ENCODE results near the gene ADAT2.

ADAT2 gene

DNA sequence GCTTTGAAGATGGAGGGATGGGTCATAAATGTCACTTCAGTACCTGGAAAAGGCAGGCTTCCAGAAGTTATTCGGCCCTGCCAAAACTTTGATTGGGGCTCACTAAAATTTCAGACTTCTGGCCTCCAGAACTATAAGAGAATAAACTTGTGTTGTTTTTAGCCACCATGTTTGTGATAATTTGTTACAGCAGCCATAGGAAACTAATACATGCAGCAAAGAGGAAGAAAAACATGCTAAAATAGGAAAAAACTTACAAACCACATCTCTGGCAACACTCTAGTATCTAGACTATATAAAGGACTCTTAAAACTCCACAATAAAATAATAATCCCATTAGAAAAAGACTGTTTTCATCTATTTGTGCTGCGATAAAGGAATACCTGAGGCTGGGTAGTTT is 9.5 kb downstream of the ADAT2 start:
- DNase-seq: no peak

DNA sequence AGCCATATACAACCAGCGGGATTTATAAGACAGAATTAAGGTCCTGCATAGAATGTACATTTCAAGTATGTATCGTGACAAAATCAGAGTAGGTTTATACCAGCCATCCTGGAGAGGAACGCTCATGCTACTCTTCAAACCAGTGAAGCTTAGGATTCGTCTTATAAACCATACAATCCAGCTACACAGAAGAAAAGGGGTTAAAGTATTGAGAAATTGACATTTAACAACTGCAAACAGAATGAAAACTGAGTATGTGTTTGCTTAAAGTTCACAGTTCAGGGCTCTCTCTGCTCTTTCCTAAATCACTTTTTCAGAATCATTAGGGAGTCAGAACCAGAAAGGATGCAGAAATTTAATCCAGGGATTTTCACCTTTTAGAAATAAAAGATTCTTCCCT is 17.9 kb downstream of the ADAT2 start:
- DNase-seq: no peak

DNA sequence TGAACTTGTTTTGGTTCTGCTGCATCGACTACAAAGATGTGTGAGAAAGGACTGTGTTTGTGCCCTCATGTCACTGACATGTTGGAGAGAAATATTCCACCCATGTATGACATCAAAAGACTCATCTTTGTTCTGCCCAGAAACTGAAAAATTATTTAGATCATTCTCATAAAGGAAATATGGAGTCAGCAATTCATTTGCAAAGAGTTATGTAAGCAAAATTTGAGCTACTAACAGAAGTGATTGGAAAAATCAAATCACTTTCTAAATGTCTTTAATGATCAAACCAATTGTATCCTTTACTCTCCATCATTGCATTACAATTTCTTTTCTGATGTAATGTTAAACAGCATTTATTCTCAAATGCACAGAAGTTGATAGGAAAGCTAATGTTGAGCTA is 19.3 kb downstream of the ADAT2 start:
- no peak for DNase-seq

DNA sequence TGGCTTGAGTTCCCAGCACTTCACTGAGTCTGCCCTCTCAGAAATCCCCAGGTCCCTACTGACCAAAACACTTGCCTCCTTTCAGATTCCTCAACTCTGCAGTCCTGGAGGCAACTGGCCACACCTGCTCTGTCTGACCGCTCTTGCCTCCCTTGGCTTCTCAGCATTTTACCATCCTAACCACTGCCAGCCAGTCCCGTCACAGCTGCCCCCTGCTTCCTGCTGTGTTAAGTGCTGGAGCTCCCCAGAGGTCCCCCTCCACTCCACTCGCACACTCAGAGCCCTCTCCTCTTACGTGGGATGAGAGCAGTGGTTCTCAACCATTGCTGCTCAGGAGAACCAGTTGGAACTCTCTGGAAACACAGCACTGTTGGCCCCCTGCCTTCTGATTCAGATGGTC is 20.5 kb downstream of the ADAT2 start:
- no peak for DNase-seq

DNA sequence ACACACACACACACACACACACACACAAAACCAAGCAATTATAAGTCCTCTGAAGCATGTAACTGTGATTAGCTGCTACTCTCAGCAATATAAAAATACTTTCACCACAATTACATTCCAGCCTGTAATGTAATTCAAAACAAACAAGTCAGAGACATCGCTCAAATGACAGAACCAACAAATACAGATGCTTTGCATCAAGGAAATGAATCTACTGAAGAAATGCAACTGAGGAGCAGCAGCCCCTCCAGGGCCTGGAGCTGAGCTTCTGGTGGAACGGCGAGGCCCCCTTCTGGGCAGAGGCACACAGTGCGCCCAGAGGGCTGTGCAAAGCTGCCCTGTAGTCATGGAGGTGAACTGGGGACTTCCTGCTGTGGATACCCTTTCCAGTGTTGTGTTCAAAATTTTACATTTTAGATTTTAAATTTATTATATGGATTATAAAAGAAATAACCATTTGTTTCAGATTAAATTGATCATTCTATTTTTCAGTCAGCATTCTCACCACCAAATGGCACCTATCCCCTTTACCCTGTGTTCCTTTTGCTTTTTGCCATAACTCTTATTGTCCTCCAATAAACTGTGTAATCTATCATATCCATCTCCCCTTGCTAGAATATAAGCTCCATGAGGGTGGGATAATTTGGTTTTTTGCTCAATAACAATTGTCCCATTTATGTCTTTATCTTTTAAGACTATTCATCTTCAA is 23.2 kb downstream of the ADAT2 start:
- DNase-seq: peak; percentile 23 to 74

DNA sequence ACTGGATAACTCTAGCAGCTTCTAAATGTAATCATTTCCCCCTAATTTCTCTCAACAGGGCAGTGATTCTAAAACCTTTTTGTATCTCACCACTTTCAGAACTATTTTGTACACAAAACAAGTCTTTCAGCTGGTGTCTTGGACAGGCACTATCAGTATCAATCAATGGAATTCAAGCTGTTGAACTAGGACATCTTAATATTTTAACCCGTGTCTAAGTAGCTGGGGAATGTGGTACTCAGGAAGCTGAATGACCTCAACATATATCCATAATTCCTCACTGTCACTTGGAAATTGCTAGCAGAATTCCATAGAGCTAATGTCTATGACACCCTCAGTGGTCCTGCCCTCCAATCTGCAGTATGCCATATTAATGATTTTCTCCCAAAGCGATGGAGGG is 24.5 kb downstream of the ADAT2 start:
- no peak for DNase-seq

DNA sequence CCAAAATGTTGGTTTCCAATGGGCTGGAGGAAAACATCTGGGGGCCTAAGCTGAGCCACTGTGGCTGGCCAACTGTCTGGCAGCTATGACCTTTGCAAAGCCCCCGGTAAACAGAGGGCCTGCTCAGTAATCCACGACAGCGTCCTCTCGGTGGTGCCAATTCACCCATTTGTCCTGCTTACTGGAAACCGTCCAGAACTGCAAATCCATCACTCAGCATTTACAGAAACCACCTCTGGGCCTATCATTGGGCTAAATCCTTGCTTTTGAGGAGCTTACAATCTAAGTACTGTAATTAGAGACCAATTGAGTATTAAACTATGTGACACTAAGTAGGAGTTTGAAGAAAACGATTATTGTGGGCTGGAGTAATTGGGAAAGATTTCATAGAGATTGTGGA is 31.0 kb downstream of the ADAT2 start:
- peak; percentile 9 to 35 for DNase-seq

DNA sequence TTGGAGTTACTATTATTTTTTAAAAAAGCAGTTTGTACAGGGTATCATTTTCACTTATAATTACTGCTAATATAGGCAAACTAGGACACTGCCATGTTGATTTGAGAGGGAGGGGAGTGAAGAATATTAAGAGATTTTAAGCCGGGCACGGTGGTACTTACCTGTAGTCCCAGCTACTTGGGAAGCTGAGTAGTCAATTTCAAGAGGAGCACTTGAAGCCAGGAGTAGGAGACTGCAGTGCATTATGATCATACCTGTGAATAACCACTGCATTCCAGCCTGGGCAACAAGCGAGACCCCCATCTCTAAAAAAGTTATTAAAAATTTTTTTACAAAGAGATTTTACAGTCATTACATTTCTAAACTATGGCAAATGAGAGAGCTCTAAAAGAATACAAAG is 35.7 kb downstream of the ADAT2 start:
- DNase-seq: no peak

DNA sequence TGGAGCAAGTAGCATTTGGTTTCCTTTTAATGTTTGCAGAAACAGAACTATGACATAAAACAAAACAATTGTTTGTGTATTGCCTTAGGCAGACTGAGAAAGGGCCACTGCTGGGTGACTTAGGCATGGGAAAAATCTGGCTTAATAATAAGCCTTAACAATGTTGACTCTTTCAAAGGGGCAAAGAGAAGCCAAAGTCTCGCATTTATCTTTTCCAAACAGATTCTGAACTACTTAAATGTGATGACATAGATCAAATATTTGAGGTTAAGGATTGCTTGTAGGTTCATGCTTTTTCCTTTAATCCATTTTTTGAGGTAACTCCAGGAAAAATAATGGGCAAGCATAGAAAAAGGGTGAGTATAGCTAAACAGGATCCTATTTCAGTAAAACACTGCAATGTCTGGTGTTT is 39.6 kb downstream of the ADAT2 start:
- DNase-seq: no peak

DNA sequence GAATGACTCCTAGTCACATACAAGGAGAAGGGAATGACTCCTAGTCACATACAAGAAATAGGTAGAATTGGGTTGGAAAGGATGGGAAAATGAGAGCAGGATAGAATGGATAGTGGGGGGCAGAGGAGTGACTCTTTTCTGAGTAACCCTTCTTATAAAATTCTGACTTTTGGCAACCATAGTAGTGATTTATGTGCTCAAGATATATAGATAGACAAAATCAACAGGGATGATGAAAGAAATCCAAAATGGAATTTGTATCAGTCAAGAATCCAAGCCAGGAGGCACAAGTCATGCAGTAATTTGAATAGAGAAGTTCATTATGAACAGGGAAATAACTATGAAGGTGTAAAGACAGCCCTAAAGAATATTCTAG is 41.7 kb downstream of the ADAT2 start:
- no peak for DNase-seq

DNA sequence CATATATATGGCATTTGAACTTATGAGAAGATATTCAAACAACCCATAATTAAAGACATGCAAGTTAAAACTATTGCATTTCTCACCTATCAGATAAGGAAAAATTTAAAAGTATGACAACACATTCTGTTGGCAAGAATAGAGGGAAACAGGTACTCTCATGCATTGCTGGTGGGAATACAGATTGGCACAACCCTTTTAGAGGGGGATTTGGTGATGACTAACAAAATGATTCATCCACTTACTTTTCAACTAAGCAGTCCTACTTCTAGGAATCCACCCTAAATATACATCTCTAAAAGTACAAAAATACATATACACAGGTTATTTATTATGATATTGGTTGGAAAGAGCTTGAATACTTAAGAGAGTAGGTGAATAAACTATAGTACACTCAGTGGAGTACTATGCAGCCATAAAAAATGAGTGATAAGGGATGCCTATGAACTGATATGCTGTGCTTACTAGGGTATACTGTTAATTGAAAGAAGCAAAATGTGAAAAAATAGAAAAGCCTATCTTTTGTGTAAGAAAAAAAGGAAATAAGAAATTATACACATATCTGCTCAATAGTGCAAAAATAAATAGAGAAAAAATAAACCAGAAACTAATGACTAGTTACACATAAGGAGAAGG is 42.2 kb downstream of the ADAT2 start:
- no peak for DNase-seq

DNA sequence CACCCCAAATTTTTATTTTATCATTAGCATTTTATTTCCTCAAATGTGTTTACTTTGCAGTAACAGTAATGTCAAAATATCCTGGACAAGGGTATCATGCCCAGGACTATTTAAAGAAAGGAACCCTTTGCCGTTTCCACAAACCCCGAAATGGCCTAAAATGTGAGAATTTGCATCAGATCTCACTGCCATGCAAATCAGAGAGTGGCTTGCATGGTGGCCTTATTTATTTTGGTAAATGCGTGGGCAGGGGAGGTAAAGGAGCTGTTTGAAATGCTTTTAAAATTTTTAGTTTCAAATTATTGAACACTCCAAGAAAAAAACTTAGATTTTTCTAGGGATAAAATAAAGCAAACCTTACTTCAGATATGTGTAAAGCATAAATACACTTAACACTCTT is 43.8 kb downstream of the ADAT2 start:
- no peak for DNase-seq

DNA sequence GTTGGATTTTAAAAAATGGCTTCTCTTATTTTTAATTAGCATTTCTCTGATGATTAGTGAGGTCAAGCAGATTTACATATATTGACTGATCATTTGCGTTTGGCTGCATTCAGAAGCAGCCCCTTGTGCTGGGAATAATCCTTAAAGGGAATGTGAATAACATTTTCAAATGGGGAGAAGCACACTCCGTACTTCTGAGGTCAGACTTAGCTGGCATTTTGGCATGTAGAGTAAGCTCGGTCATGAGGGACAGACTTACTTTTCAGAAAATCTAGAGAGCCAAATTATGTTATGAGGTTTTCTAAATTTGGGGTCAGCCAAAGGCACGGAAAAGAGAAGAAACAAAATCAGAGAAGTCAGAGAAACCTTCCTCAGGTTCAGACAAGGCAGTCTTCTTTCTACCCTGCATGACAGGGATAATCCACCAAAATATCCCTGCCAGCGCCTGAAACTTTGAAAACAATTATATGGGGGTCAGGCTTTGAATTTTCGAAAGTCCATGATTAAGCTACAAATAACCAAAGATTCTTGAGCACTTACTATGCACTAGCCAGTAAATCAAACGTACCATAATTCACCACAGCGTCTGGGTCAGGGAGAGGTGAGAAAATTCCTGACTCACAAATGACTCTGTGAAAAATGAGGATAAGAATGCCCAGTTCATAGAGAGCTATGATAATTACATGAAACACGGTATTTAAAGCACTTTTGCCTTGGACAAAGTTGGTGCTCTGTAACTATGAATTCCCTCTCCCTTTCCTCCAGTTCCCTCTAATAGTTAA is 44.9 kb downstream of the ADAT2 start:
- no peak for DNase-seq

DNA sequence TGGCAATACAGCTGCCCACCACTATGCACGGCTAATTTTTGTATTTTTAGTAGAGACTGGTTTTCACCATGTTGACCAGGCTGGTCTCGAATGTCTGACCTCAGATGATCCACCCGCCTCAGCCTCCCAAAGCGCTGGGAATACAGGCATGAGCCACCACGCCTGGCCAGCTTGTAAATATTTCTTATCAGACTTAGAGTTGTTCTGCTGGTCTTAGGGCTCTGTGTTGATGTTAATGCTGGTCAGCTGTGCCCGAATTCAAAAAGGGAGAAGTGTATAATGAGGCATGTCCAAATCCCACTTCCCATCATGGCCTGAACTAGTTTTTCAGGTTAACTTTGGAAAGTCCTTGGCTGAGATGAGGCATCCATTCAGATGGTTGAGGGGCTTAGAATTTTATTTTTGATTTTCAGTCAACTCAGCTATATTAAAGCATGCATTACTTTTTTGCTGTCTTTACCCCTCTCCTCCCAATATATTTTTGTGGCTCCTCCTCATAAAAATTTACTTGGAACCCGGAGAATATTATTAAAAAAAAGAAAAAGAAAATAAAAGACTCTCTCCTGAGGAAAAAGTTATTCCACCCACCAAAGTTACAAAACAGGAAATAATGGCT is 47.7 kb downstream of the ADAT2 start:
- no peak for DNase-seq

DNA sequence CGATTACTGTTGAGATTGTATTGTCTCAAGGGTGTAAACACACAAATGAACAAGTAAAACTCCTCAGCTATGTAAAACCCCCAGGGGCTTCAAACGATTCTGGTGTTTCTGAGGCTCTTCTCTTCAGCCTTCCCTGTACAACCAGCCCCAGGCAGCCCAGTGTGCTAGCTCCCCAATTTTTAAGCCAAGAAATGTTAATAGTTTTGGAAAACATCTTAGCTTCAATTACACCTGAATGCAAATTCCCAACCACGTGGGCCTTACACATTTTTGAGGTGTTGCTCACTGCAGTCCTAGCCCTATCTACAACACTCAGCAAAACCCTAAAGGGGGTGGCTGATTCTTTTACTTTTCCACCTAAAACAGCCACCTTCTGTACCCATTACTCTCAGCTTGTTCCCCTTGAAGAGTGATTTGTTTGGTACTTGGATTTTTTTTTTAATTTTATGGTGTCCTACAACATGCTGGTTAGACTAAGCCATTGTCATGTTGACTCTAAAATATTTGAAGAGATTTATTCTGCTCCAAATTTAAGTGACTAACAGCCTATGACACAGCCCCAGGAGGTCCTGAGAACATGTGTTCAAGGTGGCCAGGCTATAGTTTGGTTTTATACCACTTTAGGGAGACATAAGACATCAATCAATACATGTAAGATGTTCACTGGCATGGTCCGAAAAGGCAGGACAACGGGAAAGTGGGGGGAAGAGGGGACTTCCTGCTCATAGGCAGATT is 48.7 kb downstream of the ADAT2 start:
- no peak for DNase-seq

DNA sequence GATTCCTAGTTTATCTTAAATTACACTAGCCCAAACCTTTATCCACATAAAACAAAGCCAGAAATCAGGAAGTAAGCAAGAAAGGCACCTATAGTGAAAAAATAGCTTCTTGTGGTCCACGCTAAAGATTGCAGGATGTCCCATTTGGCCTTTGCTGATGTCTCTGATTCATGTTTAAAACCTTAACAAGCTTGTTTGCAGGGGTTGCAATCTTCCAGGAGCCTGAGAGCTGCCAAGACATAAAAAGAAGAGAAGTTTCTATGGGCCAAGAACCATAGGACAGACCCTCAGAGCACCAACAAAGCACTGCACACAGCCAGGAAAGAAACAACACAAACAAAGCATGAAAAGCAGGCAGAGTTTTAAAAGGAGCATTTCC is 49.4 kb downstream of the ADAT2 start:
- DNase-seq: no peak

DNA sequence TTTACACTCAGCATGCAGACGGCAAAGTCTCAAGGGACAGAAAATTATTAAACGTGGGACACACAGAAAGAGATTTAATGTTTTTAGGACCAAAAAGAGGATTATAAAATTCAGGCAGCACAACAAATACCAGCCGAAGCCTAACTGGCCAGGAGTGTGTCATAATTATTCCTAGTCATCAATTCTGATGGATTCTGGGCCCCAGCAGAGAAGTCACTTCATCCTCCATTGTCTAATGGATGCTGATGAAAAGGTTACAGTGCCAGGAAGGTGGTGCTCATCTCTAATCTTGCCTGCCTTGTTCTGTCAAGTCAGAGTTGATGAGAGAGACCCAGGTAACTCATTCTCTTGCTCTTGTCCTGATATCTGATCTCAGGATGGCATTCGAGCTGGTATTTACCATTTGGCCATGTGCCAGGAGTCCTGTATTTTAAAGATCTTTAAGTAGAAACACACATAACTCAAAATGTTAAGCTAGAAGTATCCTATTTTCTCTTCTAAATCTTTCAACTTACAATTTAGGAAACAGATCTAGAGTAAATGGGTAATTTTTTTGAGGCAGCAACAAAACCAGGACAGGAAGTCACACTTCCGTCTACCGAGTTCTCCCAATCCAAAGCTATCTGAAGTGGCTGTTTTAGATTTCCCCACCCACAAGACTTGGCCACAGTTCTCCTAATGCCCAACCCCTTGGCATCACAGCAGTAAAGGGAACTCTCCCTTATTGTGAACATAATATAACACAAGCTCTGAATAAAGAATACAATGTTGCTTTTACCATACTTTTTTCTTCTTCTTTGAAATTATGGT is 50.0 kb downstream of the ADAT2 start:
- DNase-seq: no peak

DNA sequence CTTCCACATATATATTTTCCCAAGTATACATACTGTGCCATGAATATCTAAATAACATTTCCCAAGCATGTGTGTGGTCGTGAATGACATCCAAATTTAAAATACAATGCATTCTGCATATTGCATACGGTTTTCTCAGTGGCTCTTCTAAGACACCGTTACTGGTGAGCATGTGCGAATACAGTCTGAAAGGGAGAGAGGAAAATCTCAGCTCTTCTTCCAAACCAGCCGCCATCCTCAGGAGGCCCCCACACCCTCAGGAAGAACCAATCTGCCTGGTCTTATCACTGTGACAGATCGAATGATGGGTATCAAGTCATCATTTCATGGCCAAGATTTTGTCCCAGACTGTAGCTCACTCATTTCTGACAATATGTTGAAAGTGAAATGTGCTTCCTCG is 50.7 kb downstream of the ADAT2 start:
- no peak for DNase-seq

DNA sequence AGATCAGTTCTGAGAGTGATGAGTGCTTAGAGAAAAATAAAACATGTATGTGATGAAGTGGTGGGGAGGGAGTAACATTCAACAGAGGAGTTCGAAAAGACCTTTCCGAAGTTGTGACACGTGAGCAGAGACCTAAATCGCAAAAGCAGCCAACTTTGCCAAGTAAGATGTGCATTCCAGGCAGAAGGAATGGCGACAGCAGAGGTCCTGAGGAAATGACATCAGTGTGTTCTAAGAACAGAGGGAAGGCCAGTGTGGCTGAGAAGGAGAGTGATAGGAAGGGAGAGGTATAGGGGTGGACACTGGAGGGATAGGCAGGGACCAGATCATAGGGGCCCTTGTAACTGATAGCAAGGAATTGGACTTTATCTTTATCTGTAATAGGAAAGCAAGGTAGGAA is 51.3 kb downstream of the ADAT2 start:
- no peak for DNase-seq

DNA sequence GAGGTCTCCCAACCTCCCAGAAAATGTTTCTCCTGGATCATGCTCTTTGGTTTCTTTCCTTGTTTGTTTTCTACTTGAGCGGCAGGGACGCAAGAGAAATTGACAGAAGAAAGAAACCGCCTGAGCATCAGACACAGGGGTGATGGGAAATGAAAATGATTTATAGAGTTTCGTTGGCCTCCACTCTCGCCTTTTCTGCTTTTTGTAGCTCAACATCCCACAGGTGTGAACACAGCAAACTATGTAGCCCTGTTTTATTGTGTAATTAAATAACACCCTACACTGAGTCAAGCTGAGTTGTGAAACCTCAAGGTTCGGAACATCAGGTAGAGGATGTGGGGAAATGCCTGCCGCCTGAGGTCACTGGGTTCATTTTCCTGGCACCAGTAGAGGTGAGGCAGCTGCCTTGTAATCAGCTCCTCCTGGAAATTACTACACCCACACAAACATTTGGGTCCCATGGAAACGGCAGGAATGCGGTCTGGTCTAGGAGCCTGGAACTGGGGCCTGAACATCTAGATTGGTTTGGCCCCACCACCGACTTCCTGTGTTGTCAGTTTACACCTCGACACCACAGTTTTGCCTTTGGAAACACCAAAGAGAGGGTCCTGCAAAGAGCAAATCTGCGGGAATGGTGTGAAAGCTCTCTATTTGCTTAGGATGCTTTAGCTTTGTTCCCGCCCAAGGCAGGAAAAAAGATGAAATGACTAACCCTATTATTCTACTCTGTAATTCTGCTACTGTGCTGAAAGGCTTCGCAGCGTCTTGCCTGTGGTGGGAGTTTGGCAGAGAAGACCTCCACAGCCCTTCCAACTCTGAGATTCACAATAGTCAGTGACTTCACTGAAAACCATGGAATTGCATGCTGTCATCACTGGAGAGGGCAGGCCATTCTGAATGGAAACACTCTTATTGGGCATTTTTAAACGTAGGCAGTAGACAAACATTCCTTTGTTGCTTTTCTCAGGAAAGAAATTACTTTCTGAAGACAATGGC is 53.0 kb downstream of the ADAT2 start:
- DNase-seq: no peak

Measured in NCI-H524 (cell line).